Smooth muscle cell (in vitro differentiated cells): ENCODE data around the gene COL6A3. TPM values are rescaled to one million over a fixed set of nuclear protein-coding genes. Genes with fewer than 3 reads are reported as not detected.

ENCODE experiments used
- DNase-seq: peaks from one replicate; lab custom pipeline; 2025; ENCODE audit not compliant: unreplicated experiment; lab: John Stamatoyannopoulos, UW
- H2AFZ ChIP-seq: fragments of 200-600 bp; sonication (generic); 2 replicates; pipeline ENCODE4 v1.6.0; 2016; ENCODE audit warnings: antibody characterized with exemption, low read depth, mild to moderate bottlenecking
- H3F3A ChIP-seq: fragments of 200-600 bp; sonication (generic); 2 replicates; pipeline ENCODE4 v1.6.0; 2017; ENCODE audit warnings: antibody characterized with exemption, low read depth
- H3K27ac ChIP-seq: fragments of 200-600 bp; sonication (generic); 2 replicates; pipeline ENCODE4 v1.5.1; 2016; ENCODE audit warnings: low read depth, mild to moderate bottlenecking
- H3K27me3 ChIP-seq: fragments of 200-600 bp; sonication (generic); 2 replicates; pipeline ENCODE4 v1.6.1; 2016; ENCODE audit warnings: low read depth, mild to moderate bottlenecking
- H3K36me3 ChIP-seq: fragments of 200-600 bp; sonication (generic); 2 replicates; pipeline ENCODE4 v1.5.1; 2016; ENCODE audit warnings: low read depth
- H3K4me1 ChIP-seq: fragments of 200-600 bp; sonication (generic); 2 replicates; pipeline ENCODE4 v1.5.1; 2016; ENCODE audit warnings: low read depth
- H3K4me2 ChIP-seq: fragments of 200-600 bp; sonication (generic); 2 replicates; pipeline ENCODE4 v1.6.0; 2016; ENCODE audit warnings: mild to moderate bottlenecking
- H3K4me3 ChIP-seq: fragments of 200-600 bp; sonication (generic); 2 replicates; pipeline ENCODE4 v1.5.1; 2016; ENCODE audit warnings: mild to moderate bottlenecking
- H3K79me2 ChIP-seq: fragments of 200-600 bp; sonication (generic); 2 replicates; pipeline ENCODE4 v1.6.0; 2016; ENCODE audit warnings: low read depth, mild to moderate bottlenecking
- H3K9ac ChIP-seq: fragments of 200-600 bp; sonication (generic); 2 replicates; pipeline ENCODE4 v1.6.0; 2016; ENCODE audit warnings: low read depth
- H3K9me3 ChIP-seq: fragments of 200-600 bp; sonication (generic); replicated peaks from 2 replicates; pipeline ENCODE4 v1.5.1; 2016; ENCODE audit warnings: low read depth
- H4K20me1 ChIP-seq: fragments of 200-600 bp; sonication (generic); 2 replicates; pipeline ENCODE4 v1.6.0; 2016; ENCODE audit warnings: low read depth
- CTCF ChIP-seq: fragments of 200-600 bp; sonication (generic); IDR thresholded peaks from 2 replicates; pipeline ENCODE4 v1.5.1; 2017; ENCODE audit warnings: borderline replicate concordance, mild to moderate bottlenecking, antibody characterized with exemption; ENCODE audit not compliant: insufficient read depth, poor library complexity, severe bottlenecking
- whole genome bisulfite sequencing: methylation state at CpG from one replicate; pipeline ENCODE4 v1.1.7; 2016; ENCODE audit warnings: low lambda C conversion rate; 5-methylcytosine and 5-hydroxymethylcytosine counted together
- polyA plus RNA-seq: library from polyadenylated mRNA; unstranded; fragments of >200 nt; fragmentation: Nextera tagmentation; extraction: Ambion mirVana; gene quantifications from 2 replicates; pipeline ENCODE4 v1.2.1, GENCODE V29; 2016
- total RNA-seq: library from RNA; depleted of rRNA; stranded (reverse); fragments of >200 nt; gene quantifications from 2 replicates; pipeline ENCODE4 v1.2.3, GENCODE V29; 2014

COL6A3 gene
- total and polyA plus RNA-seq, 2 experiments from 2014 or later: 888 to 1,708 TPM

- H3K36me3 ChIP-seq: no peaks in the 10 kb centered on the region
- WGBS: 90% methylated on average over 3 of the region's 3 CpGs
- TF ChIP-seq CTCF: no peak
- no peak overlapping the region for H3K9ac ChIP-seq
- DNase-seq: no peak
- no peaks in the 10 kb centered on the region for H3K79me2 ChIP-seq
- no peak overlapping the region for H3K4me2 ChIP-seq
- H3K27ac ChIP-seq: no peak overlapping the region
- no peaks in the 10 kb centered on the region for H3K9me3 ChIP-seq
- H4K20me1 ChIP-seq: no peaks in the 10 kb centered on the region
- H3K4me1 ChIP-seq: no peaks in the 10 kb centered on the region
- H2AFZ ChIP-seq: no peak overlapping the region
- H3K27me3 ChIP-seq: no peaks in the 10 kb centered on the region
- no peak overlapping the region for H3K4me3 ChIP-seq
- no peaks in the 10 kb centered on the region for H3F3A ChIP-seq
These were observed 39.7 kb upstream of the COL6A3 start for GRCh38 chr2:237453671-237454070.

- Histone ChIP-seq H3K27me3 (no peaks in the 10 kb centered on the region), H3K4me3 (no peak overlapping the region), H2AFZ (peak overlapping the region; percentile 19), H3K36me3 (no peaks in the 10 kb centered on the region), H3K9ac (no peak overlapping the region), H3K4me2 (no peak overlapping the region), H3K27ac (peak overlapping the region; percentile 60), H3K4me1 (no peaks in the 10 kb centered on the region), H3K9me3 (no peaks in the 10 kb centered on the region), H3K79me2 (no peaks in the 10 kb centered on the region), H3F3A (no peaks in the 10 kb centered on the region), H4K20me1 (no peaks in the 10 kb centered on the region)
- TF ChIP-seq CTCF: no peak
- 67% methylated on average over 3 of the region's 3 CpGs for WGBS
- DNase-seq: no peak
These were observed 38.9 kb upstream of the COL6A3 start for GRCh38 chr2:237452861-237453260.

- Histone ChIP-seq H3K9ac (no peak overlapping the region), H3K4me2 (peak overlapping the region; percentile 50), H2AFZ (peak overlapping the region; percentile 47), H3K27me3 (no peaks in the 10 kb centered on the region), H3K79me2 (no peaks in the 10 kb centered on the region), H4K20me1 (no peaks in the 10 kb centered on the region), H3F3A (no peaks in the 10 kb centered on the region), H3K4me1 (no peaks in the 10 kb centered on the region), H3K27ac (peak overlapping the region; percentile 60), H3K36me3 (no peaks in the 10 kb centered on the region), H3K4me3 (no peak overlapping the region), H3K9me3 (no peaks in the 10 kb centered on the region)
- peak; percentile 32 for TF ChIP-seq CTCF
- no peak for DNase-seq
- 37% methylated on average over 20 of the region's 20 CpGs for WGBS
These were observed 37.9 kb upstream of the COL6A3 start for GRCh38 chr2:237451643-237452469.

- H3K9ac ChIP-seq: no peak overlapping the region
- no peaks in the 10 kb centered on the region for H3K36me3 ChIP-seq
- no peak overlapping the region for H3K27ac ChIP-seq
- TF ChIP-seq CTCF: no peak
- no peak overlapping the region for H3K4me3 ChIP-seq
- H2AFZ ChIP-seq: no peak overlapping the region
- H4K20me1 ChIP-seq: no peaks in the 10 kb centered on the region
- WGBS: 94% methylated on average over 13 of the region's 13 CpGs
- no peaks in the 10 kb centered on the region for H3F3A ChIP-seq
- H3K4me2 ChIP-seq: no peak overlapping the region
- DNase-seq: no peak
- H3K27me3 ChIP-seq: no peaks in the 10 kb centered on the region
- H3K9me3 ChIP-seq: no peaks in the 10 kb centered on the region
- no peaks in the 10 kb centered on the region for H3K79me2 ChIP-seq
- H3K4me1 ChIP-seq: no peaks in the 10 kb centered on the region
These were observed 36.6 kb upstream of the COL6A3 start for GRCh38 chr2:237450583-237450982.
